Ectodermal cell (in vitro differentiated cells): Measurements from ENCODE around the gene COL9A3.

Experiments used
- H3K27ac ChIP-seq: 2 replicates; pipeline ENCODE4 v1.7.0; 2013; ENCODE audit warnings: mild to moderate bottlenecking, low read depth, low read length; ENCODE audit not compliant: insufficient read depth, poor library complexity, severe bottlenecking
- H3K27me3 ChIP-seq: 2 replicates; pipeline ENCODE4 v1.7.0; 2013; ENCODE audit warnings: mild to moderate bottlenecking, low read length; ENCODE audit not compliant: insufficient read depth, control insufficient read depth, poor library complexity, severe bottlenecking
- H3K36me3 ChIP-seq: one replicate; pipeline ENCODE4 v1.7.0; 2013; ENCODE audit warnings: low read length; ENCODE audit not compliant: control insufficient read depth, insufficient read depth
- H3K4me1 ChIP-seq: one replicate; pipeline ENCODE4 v1.7.0; 2013; ENCODE audit warnings: low read length; ENCODE audit not compliant: control insufficient read depth, insufficient read depth
- H3K4me3 ChIP-seq: 2 replicates; pipeline ENCODE4 v1.7.0; 2013; ENCODE audit warnings: low read depth, low read length, control low read depth; ENCODE audit not compliant: insufficient read depth
- H3K9me3 ChIP-seq: 2 replicates; pipeline ENCODE4 v1.7.0; 2013; ENCODE audit warnings: mild to moderate bottlenecking, low read length, moderate library complexity; ENCODE audit not compliant: control insufficient read depth
- WGBS, 2 experiments: methylation state at CpG; one replicate each; pipeline ENCODE4 v1.1.7; 2013; ENCODE audit warnings: missing lambda C conversion rate in 2 of 2; 5-methylcytosine and 5-hydroxymethylcytosine counted together

Gene COL9A3

GRCh38 chr20:62890444-62890843 is 73.6 kb downstream of the COL9A3 start:
- Histone ChIP-seq H3K9me3 (no peaks in the 10 kb centered on the region), H3K4me3 (no peak overlapping the region), H3K4me1 (no peaks in the 10 kb centered on the region), H3K27me3 (no peaks in the 10 kb centered on the region), H3K27ac (no peak overlapping the region), H3K36me3 (peaks cover 65% of the 10 kb centered on the region)
- 95 to 97% methylated on average over 7 of the region's 7 CpGs for WGBS, 2 experiments
